Omental fat pad (tissue), 4 donors: ENCODE measurements around the gene GALM. TPM values are rescaled to one million over a fixed set of nuclear protein-coding genes. Genes with fewer than 3 reads are reported as not detected.
"Not testable (repeated sequence)": the region's sequence is repeated elsewhere in the genome, so short reads cannot be mapped to it uniquely, and the experiment has no call there.

Experiments used
- ATAC-seq: fragments of 150-250 bp; one replicate; pipeline ENCODE4 v1.9.1; 2016; ENCODE audit warnings: mild to moderate bottlenecking, moderate library complexity; ENCODE audit not compliant: low FRiP score
- DNase-seq: peaks from one replicate; pipeline ENCODE4 v3.0.0-alpha.2; 2019; ENCODE audit warnings: low spot score
- total RNA-seq, 4 donors: library from RNA; depleted of rRNA; stranded (reverse); fragments of >200 nt; gene quantifications; one replicate each; pipeline ENCODE4 v1.1.0, GENCODE V29; 2016
- TF ChIP-seq, protein P1 (sequence below), 3 donors: fragments of 450-650 bp; IDR thresholded peaks; one replicate each; pipeline ENCODE4 v1.5.1; 2016 to 2017; ENCODE audit warnings: antibody characterized with exemption in 3 of 3, mild to moderate bottlenecking in 3 of 3, moderate library complexity in 2 of 3

The GALM gene
- total RNA-seq, 4 donors from 2014 or later, result 9.7 to 29.3 (median 25.7) TPM

DNA sequence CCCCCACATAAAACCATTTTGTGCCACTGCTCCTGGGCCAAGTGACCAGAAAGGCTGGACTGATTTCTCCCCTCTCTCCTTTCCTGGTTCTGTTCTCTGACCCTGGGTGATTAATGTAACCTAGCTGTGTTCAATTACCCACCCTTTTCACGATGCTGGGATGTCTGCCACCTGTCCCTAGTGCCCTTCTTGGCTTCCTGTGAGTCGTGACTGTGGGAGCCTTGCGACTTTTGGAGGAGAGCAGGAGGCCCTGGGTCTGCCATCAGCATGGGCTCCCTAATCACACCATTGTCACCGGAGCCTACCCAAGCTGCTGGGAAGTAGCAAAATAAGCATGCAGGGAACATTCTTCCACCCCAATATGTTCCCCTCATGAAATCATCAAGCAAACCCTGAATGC, 47.0 kb downstream of the GALM start:
- TF ChIP-seq, protein P1, sequence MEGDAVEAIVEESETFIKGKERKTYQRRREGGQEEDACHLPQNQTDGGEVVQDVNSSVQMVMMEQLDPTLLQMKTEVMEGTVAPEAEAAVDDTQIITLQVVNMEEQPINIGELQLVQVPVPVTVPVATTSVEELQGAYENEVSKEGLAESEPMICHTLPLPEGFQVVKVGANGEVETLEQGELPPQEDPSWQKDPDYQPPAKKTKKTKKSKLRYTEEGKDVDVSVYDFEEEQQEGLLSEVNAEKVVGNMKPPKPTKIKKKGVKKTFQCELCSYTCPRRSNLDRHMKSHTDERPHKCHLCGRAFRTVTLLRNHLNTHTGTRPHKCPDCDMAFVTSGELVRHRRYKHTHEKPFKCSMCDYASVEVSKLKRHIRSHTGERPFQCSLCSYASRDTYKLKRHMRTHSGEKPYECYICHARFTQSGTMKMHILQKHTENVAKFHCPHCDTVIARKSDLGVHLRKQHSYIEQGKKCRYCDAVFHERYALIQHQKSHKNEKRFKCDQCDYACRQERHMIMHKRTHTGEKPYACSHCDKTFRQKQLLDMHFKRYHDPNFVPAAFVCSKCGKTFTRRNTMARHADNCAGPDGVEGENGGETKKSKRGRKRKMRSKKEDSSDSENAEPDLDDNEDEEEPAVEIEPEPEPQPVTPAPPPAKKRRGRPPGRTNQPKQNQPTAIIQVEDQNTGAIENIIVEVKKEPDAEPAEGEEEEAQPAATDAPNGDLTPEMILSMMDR (IDR thresholded peaks at IDR 0.05), result no peak
- DNase-seq (no peak), ATAC-seq (no peak)

DNA sequence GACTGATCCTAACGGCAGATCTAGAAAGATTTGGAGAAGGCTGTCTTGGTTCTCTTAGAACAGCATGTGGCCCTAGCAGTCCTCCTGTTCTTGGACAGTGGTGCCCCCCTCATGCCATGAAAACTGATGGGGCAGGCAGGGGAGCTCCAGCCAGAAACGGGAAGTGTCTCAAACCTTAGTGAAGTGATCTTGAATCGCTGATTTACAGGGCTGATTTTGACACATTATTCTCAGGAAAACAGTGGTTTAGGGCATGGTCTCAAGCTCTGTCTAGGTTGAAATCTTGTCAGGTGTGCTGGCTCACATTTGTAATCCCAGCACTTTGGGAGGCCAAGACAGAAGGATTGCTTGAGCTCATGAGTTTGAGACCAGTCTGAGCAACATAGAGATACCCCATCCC, 47.4 kb downstream of the GALM start:
- ATAC-seq (no peak), DNase-seq (no peak)
- TF ChIP-seq, protein P1 (IDR thresholded peaks at IDR 0.05), result no peak

DNA sequence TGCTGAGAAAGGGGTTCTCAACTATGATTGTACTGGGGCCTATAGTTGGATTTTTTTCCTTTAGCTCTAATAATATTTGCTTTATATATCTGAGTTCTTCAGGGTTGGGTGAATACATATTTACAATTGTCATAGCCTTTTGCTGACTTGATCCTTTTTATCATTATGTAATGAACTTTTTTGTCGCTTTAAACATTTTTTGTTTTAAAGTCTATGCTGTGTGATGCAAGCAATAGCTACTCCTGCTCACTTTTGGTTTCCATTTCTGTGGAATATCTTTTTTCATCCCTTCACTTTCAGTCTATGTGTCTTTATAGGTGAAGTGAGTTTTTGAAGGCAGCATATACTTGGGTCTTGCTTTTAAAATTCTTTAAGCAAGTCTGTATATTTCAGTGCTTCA, 49.0 kb downstream of the GALM start:
- not testable (repeated sequence) for ATAC-seq, DNase-seq

DNA sequence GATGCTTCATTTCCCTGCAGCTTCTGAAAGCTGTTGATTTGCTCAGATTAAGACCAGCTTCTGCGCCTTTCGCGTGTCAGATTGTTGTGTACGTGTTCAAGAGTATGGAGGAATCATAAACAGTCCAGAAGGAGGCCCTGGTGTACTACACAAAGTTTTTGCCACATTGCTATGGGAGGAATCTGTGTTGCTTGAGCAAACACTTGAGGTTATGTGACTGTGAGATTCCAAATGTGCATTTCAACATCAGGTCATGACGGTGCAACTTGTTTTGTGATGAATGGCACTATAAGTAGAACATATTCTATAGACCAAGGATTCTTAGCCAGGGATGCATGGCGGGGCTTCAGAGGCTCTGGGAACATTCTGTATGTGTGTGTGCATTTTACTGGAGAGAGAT, 50.3 kb downstream of the GALM start:
- ATAC-seq, result no peak
- TF ChIP-seq, protein P1 (IDR thresholded peaks at IDR 0.05), result no peak
- no peak for DNase-seq

DNA sequence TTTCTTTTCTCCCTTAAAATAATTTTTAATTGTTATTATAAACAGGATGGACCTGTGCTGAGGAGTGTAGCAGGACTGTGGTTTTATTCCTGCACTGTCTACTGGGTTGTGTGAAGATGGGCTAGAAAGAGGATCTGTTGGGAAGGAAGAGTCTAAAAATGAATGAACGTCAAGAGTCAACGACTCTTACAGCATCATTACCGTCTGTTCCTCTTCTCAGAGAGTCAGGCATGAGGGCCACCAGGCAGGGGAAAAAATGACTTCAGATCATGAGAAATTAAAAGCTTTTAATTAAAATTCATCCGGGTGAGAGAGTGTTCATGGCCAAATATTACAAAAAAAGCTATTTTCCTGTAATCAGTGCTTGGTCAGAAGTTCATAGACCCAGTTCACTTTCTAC, 52.7 kb downstream of the GALM start:
- TF ChIP-seq, protein P1 (IDR thresholded peaks at IDR 0.05), result no peak
- ATAC-seq (no peak), DNase-seq (no peak)

DNA sequence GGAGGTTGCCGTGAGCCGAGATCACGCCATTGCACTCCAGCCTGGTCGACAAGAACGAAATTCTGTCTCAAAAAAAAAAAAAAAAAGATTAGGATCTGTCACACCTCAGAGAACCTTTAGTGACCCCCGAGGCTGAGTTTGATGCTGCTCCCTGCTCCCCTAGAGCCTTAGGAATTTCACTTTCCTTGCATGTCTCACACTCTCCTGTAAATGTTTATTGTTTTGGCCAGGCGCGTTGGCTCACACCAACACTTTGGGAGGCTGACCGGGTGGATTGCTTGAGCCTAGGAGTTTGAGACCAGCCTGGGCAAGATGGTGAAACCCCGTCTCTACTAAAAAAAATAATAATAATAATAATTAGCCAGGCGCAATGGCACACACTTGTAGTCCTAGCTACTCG, 53.8 kb downstream of the GALM start:
- ATAC-seq (no peak), DNase-seq (no peak)
- TF ChIP-seq, protein P1 (IDR thresholded peaks at IDR 0.05), result no peak

DNA sequence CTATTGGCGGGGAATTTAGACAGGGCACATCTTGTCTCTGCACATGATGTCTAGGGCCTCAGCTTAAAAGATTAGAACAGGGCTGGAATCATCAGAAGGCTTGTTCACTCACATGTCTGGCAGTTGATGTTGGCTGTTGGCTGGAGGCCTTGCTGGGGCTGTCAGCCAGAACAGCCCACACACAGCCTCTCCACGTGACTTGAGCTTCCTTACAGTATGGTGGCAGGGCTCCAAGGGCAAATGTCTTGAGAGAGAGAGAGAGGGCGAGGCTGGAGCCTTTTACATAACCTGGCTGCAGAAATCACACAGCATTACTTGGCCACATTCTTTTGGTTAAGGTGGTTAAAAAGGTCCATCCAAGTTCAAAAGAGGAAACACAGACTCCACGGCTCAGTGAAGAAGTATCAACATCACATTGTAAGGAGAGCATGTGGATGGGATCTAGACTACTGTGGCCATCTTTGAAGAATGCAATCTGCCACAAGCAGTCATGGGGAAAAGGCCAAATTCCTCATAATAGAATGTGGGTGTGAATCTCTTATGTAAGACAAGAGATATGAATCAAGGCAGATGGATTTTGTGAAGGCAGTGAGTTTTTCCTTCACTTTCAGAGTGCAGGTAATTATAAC, 54.8 kb downstream of the GALM start:
- TF ChIP-seq, protein P1 (IDR thresholded peaks at IDR 0.05), result no peak
- peak; percentile 93 for ATAC-seq
- DNase-seq, result peak; percentile 42
